SHP77 treated with DMSO at 0.1 percent for 48 hours (cell line): ENCODE measurements around the gene ATP13A2.
A peak's percentile ranks its signal among the peaks of the same experiment; 100 is the strongest.
"Not testable (repeated sequence)": the region's sequence is repeated elsewhere in the genome, so short reads cannot be mapped to it uniquely, and the experiment has no call there.

ENCODE experiments used
- DNase-seq: peaks from one replicate; lab custom pipeline; 2025; lab: John Stamatoyannopoulos, UW

Gene ATP13A2

GRCh38 chr1:16978139-16978538 is 33.6 kb downstream of the ATP13A2 start:
- DNase-seq: no peak

- no peak for DNase-seq
These were observed 34.4 kb downstream of the ATP13A2 start for GRCh38 chr1:16977377-16977776.

- no peak for DNase-seq
These were observed 34.8 kb downstream of the ATP13A2 start for GRCh38 chr1:16976966-16977365.

- DNase-seq: no peak
These were observed 35.9 kb downstream of the ATP13A2 start for GRCh38 chr1:16975838-16976237.

GRCh38 chr1:16975211-16975610 is 36.5 kb downstream of the ATP13A2 start:
- DNase-seq: no peak

GRCh38 chr1:16973215-16973614 is 38.5 kb downstream of the ATP13A2 start:
- DNase-seq: no peak

GRCh38 chr1:16972189-16972895 is 39.4 kb downstream of the ATP13A2 start:
- no peak for DNase-seq

- DNase-seq: peak; percentile 53
These were observed 40.2 kb downstream of the ATP13A2 start for GRCh38 chr1:16971341-16972188.

GRCh38 chr1:16970132-16970910 is 41.4 kb downstream of the ATP13A2 start:
- DNase-seq: no peak

- DNase-seq: no peak
These were observed 42.1 kb downstream of the ATP13A2 start for GRCh38 chr1:16969651-16970050.

GRCh38 chr1:16969057-16969611 is 42.6 kb downstream of the ATP13A2 start:
- no peak for DNase-seq

GRCh38 chr1:16968372-16968771 is 43.4 kb downstream of the ATP13A2 start:
- no peak for DNase-seq

GRCh38 chr1:16967962-16968361 is 43.8 kb downstream of the ATP13A2 start:
- no peak for DNase-seq

- no peak for DNase-seq
These were observed 44.6 kb downstream of the ATP13A2 start for GRCh38 chr1:16967095-16967575.

GRCh38 chr1:16966282-16966681 is 45.4 kb downstream of the ATP13A2 start:
- DNase-seq: no peak

GRCh38 chr1:16965486-16966067 is 46.2 kb downstream of the ATP13A2 start:
- no peak for DNase-seq

GRCh38 chr1:16964169-16964568 is 47.6 kb downstream of the ATP13A2 start:
- not testable (repeated sequence) for DNase-seq

- DNase-seq: no peak
These were observed 50.2 kb downstream of the ATP13A2 start for GRCh38 chr1:16961297-16962133.

GRCh38 chr1:16960560-16961296 is 51.0 kb downstream of the ATP13A2 start:
- DNase-seq: peak; percentile 81

GRCh38 chr1:16958475-16958874 is 53.3 kb downstream of the ATP13A2 start:
- no peak for DNase-seq
